Peyer's patch (tissue), 4 donors: ENCODE measurements around the gene ELL2.

Experiments used
- CTCF ChIP-seq, 6 experiments: fragments of 450-650 bp in 4 of 6; fragments of 200-600 bp in 2 of 6; sonication (generic) in 1 of 6; IDR thresholded peaks; one replicate each; pipeline ENCODE4 v1.5.1; 2017 to 2019; ENCODE audit warnings: antibody characterized with exemption in 6 of 6, mild to moderate bottlenecking in 3 of 6, moderate library complexity in 1 of 6
- POLR2A ChIP-seq, 2 donors: fragments of 450-650 bp; IDR thresholded peaks; one replicate each; pipeline ENCODE4 v1.5.1; 2017; ENCODE audit warnings: antibody characterized with exemption in 2 of 2, mild to moderate bottlenecking in 2 of 2, moderate library complexity in 2 of 2

DNA sequence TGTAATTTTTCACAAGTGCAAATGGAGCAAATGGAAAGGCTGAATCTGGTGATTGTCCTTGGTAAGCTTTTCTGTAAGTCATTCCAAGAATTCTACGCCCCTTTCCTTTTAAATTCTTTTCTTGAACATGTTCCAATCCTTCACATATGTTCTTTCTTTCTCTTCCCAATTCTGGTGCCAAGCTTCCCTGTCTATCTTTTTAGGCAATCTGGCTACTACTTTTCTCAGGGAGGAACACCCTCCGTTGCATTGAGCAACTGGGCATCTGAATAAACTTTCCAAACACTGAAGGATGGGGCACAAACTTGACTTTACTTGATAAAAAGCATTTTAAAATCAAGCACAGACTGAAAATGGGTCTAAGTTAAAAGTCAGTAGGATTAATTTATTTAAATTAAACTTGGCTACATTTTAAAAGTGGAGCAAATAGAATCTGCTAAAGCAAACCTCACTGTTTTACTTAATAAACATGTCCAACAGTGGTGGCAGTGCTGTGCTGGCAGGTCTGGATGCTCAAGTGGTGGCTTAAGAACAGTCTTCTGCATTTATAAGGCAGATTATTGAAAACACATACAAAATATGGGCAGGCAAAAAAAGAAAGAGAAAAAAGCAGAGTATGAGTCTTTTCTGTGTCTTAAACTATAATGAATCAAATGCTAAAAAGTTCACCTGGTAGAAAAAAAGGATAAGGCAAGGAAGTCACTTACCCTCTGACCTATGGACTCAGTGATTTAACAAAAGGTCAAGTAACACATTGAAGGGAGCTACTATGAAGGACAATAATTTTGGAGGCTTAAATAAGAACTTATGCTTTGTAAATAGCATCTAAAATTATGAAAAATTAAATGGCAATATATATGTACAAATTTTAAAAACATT, 5.4 kb downstream of the ELL2 start:
- no peak for TF ChIP-seq CTCF (IDR thresholded peaks at IDR 0.05)
- no peak for TF ChIP-seq POLR2A (IDR thresholded peaks at IDR 0.05)
